ENCODE data around the gene MYH8. TPM values are rescaled to one million over a fixed set of nuclear protein-coding genes. Genes with fewer than 3 reads are reported as not detected.

The MYH8 gene
- total RNA-seq, 1 donor from 2014 or later, result not detected

- Mint-ChIP-seq H3K27ac (no peak overlapping the region), H3K27me3 (peaks cover 6% of the 10 kb centered on the region), H3K36me3 (ENCODE audit: low read depth) (no peaks in the 10 kb centered on the region), H3K9me3 (no peaks in the 10 kb centered on the region), H3K4me1 (no peaks in the 10 kb centered on the region), H3K4me3 (no peak overlapping the region)
- intact Hi-C loops (cut with micrococcal nuclease), result no loop called here
- POLR2A ChIA-PET, result no interaction called here
- no peak for ATAC-seq (ENCODE audit: low read depth)
- TF ChIP-seq CTCF (IDR thresholded peaks at IDR 0.05), result no peak
- no peak for DNase-seq
- CTCF ChIA-PET, result no interaction called here
These were observed 35.9 kb downstream of the MYH8 start for GRCh38 chr17:10385871-10386270.

- Mint-ChIP-seq H3K4me3 (no peak overlapping the region), H3K9me3 (no peaks in the 10 kb centered on the region), H3K27me3 (peaks cover 2% of the 10 kb centered on the region), H3K36me3 (ENCODE audit: low read depth) (no peaks in the 10 kb centered on the region), H3K27ac (no peak overlapping the region), H3K4me1 (no peaks in the 10 kb centered on the region)
- DNase-seq (no peak), ATAC-seq (ENCODE audit: low read depth) (no peak)
- CTCF ChIA-PET, result no interaction called here
- POLR2A ChIA-PET, result no interaction called here
- intact Hi-C loops (cut with micrococcal nuclease), result no loop called here
- no peak for TF ChIP-seq CTCF (IDR thresholded peaks at IDR 0.05)
These were observed 37.6 kb downstream of the MYH8 start for GRCh38 chr17:10384175-10384574.

- TF ChIP-seq CTCF (IDR thresholded peaks at IDR 0.05), result no peak
- Mint-ChIP-seq H3K9me3 (no peaks in the 10 kb centered on the region), H3K27ac (no peak overlapping the region), H3K4me3 (no peak overlapping the region), H3K27me3 (no peaks in the 10 kb centered on the region), H3K36me3 (ENCODE audit: low read depth) (no peaks in the 10 kb centered on the region), H3K4me1 (no peaks in the 10 kb centered on the region)
- DNase-seq, result no peak
- ATAC-seq (ENCODE audit: low read depth), result no peak
- CTCF ChIA-PET, result no interaction called here
- POLR2A ChIA-PET, result no interaction called here
- intact Hi-C loops (cut with micrococcal nuclease), result no loop called here
These were observed 40.9 kb downstream of the MYH8 start for GRCh38 chr17:10380631-10381408.

- intact Hi-C loops (cut with micrococcal nuclease), result no loop called here
These were observed 48.8 kb downstream of the MYH8 start, which contains the start of gene MYH13 for GRCh38 chr17:10372906-10373305. Gene MYH13 (minus strand): TSS chr17:10373006. CDS start chr17:10364530, 8,476 bp downstream.

More at GRCh38 chr17:10372906-10373305, 48.8 kb downstream of the MYH8 start, which contains the start of gene MYH13:
- CTCF ChIA-PET, result no interaction called here
- Mint-ChIP-seq H3K4me1 (no peaks in the 10 kb centered on the region), H3K36me3 (ENCODE audit: low read depth) (no peaks in the 10 kb centered on the region), H3K9me3 (no peaks in the 10 kb centered on the region), H3K4me3 (no peak within 1 kb of the TSS), H3K27ac (no peak within 1 kb of the TSS), H3K27me3 (peaks cover 2% of the 10 kb centered on the region)
- DNase-seq (no peak), ATAC-seq (ENCODE audit: low read depth) (no peak)
- TF ChIP-seq CTCF (IDR thresholded peaks at IDR 0.05), result no peak
- POLR2A ChIA-PET, result no interaction called here

Measured in activated B cell treated with CpG ODN at 0.5 μM for 24 hours (primary cell).